Anterior cingulate cortex (tissue), 58 donors: ENCODE results near the gene ZNF700.
"Not testable (repeated sequence)": the region's sequence is repeated elsewhere in the genome, so short reads cannot be mapped to it uniquely, and the experiment has no call there.

Experiments used
- DNase-seq, 58 donors: peaks; one replicate each; lab custom pipeline; 2025; lab: John Stamatoyannopoulos, UW

The ZNF700 gene

DNA sequence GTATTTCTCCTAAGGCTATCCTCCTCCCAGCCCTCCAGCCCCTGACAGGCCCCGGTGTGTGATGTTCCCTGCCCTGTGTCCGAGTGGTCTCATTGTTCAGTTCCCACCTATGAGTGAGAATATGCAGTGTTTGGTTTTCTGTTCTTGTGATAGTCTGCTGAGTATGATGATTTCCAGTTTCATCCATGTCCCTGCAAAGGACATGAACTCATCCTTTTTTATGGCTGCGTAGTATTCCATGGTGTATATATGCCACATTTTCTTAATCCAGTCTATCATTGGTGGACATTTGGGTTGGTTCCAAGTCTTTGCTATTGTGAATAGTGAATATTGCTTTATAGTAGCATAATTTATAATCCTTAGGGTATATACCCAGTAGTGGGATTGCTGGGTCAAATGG, 10.9 kb downstream of the ZNF700 start:
- not testable (repeated sequence) for DNase-seq

DNA sequence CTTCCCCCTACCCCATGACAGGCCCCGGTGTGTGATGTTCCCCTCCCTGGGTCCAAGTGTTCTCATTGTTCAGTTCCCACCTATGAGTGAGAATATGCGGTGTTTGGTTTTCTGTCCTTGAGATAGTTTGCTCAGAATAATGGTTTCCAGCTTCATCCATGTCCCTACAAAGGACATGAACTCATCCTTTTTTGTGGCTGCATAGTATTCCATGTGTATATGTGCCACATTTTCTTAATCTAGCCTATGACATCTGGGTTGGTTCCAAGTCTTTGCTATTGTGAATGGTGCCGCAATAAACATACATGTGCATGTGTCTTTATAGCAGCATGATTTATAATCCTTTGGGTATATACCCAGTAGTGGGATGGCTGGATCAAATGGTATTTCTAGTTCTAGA, 13.5 kb downstream of the ZNF700 start:
- DNase-seq = not testable (repeated sequence)

DNA sequence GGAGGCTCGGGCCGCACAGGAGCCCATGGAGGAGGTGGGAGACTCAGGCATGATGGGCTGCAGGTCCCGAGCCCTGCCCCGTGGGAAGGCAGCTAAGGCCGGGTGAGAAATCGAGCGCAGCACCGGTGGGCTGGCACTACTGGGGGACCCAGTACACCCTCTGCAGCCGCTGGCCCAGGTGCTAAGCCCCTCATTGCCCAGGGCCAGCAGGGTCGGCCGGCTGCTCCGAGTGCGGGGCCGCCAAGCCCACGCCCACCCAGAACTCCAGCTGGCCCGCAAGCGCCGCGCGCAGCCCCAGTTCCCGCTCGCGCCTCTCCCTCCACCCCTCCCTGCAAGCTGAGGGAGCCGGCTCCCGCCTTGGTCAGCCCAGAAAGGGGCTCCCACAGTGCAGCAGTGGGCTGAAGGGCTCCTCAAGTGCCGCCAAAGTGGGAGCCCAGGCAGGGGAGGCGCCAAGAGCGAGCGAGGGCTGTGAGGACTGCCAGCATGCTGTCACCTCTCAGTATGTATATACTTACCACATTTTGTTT, 16.5 kb downstream of the ZNF700 start:
- DNase-seq = not testable (repeated sequence)

DNA sequence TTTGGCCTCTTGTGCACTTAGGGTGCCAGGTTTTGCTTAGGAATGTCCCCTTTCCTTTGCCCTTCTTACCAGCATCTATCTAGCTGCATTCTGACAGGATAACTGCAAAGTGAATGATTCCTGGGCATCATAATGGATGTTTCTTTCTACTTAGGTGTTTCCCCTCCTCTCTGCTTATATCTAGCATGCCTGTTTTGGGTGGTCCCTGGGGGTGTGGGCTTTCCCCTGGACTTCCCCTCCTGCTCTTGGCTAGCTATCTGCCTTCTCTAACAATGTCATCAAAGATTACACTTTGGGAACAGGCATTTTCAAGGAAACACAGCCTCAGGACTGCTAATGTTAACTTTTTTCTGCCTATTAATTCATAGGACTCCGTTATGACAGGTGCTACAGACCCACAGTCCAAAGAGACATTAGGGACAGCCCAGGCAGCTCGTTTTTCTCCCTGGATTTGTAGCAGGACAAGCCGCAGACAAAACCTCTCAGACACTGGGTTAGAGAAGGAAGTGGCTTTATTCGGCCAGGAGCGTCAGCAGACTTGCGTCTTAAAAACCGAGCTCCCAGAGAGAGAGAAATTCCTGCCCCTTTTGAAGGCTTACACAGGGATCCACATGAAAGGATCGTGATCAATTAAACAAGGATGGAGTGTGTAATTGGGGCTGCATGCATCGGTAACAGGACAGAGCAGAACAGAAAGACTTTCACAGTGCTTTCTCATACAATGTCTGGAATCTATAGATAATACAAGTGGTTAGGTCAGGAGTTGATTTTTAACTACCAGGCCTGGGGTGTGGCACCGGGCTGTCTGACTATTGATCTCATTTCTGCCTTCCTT, 17.3 kb downstream of the ZNF700 start:
- no peak for DNase-seq

DNA sequence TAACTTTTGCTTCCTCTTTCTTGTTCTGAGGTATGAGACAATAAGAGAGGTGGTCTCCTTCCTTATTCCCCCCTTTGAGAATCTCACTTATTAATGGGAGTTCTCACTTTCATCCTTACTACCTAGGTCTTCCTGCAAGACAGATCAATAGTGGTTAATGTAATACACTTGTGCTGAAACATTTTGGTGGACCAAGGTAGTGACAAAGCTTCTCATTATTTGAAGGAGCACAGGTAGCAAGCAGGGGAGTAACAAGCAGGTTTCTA, 17.9 kb downstream of the ZNF700 start:
- no peak for DNase-seq

DNA sequence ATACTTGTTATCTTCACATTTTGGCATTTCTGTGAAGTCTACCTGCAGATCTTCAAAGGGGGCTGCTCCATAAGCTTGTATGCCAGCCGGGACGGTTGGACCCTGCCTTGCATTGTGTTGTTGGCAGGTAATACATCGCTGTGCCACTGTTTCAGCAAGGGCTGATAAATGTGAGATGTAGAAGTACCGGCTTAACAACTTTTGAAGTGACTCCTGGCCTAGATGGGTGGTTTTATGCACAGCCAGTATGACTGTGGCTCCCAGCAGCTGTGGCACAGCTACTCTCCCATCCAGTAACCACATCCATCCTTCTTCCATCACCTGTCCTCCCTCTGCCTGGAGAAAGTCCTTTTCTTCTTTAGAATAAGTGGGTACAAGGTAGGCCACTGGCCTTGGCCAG, 19.7 kb downstream of the ZNF700 start:
- no peak for DNase-seq

DNA sequence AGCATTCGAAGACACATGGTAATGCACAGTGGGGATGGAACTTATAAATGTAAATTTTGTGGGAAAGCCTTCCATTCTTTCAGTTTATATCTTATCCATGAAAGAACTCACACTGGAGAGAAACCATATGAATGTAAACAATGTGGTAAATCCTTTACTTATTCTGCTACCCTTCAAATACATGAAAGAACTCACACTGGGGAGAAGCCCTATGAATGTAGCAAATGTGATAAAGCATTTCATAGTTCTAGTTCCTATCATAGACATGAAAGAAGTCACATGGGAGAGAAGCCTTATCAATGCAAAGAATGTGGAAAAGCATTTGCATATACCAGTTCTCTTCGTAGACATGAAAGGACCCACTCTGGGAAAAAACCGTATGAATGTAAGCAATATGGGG, 23.7 kb downstream of the ZNF700 start:
- DNase-seq = no peak

DNA sequence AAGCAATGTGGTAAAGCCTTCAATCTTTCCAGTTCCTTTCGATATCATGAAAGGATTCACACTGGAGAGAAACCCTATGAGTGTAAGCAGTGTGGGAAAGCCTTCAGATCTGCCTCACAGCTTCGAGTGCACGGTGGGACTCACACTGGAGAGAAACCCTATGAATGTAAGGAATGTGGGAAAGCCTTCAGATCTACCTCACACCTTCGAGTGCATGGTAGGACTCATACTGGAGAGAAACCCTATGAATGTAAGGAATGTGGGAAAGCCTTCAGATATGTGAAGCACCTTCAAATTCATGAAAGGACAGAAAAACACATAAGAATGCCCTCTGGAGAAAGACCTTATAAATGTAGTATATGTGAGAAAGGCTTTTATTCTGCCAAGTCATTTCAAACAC, 24.3 kb downstream of the ZNF700 start:
- no peak for DNase-seq

DNA sequence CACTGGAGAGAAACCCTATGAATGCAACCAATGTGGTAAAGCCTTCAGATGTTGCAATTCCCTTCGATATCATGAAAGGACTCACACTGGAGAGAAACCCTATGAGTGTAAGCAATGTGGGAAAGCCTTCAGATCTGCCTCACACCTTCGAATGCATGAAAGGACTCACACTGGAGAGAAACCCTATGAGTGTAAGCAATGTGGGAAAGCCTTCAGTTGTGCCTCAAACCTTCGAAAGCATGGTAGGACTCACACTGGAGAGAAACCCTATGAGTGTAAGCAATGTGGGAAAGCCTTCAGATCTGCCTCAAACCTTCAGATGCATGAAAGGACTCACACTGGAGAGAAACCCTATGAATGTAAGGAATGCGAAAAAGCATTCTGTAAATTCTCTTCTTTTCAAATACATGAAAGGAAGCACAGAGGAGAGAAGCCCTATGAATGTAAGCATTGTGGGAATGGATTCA, 24.7 kb downstream of the ZNF700 start:
- DNase-seq = not testable (repeated sequence)

DNA sequence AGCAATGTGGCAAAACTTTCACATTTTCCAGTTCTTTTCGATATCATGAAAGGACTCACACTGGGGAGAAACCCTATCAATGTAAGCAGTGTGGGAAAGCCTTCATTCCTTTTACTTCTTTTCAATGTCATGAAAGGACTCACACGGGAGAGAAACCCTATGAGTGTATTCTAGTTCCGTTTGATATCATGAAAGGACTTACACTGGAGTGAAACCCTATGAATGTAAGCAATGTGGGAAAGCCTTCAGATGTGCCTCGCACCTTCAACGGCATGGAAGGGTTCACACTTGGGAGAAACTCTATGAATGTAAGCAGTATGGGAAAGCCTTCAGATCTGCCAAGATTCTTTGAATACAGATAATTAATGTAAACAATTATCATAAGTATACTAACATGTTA, 25.4 kb downstream of the ZNF700 start:
- no peak for DNase-seq

DNA sequence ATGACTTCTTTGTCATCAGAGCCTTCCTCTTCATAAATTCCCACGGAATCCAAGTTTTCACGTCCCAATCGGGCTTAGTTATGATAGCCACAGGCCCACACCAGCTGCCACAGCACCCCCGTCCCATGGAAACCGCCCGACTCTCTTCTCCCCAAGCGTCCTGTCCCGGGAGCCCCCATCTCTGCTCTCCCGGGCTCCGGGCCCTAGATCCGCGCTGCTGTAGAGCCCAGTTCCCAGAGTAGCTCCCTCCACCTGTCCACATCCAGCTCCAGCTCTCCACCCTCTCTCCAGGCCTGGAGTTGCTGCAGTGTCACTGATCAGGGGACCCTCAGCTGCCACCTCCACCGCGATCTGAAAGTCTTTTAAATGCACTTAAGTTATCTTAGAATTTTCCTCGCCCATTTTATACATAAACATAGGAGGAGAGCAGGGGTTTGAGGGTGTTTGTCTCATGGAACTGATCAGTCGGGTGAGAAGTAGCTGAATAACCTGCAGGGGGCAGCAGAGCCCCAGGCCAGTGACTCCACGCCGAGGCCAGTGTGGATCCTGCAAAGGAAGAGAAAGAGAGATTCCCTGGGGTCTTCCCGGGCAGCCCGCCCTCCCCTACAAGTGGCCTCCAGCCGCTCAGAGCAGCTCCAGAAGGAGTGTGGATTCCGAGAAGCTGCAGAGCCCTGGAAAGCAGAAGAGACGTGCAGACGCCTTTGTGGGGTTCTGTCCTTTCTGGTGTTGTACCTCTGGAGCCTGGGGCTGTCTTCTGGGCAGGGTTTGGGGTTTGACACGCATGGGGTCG, 38.9 kb downstream of the ZNF700 start:
- peak in 54 of 58 donors; percentile 1 to 81 (median 46) for DNase-seq

DNA sequence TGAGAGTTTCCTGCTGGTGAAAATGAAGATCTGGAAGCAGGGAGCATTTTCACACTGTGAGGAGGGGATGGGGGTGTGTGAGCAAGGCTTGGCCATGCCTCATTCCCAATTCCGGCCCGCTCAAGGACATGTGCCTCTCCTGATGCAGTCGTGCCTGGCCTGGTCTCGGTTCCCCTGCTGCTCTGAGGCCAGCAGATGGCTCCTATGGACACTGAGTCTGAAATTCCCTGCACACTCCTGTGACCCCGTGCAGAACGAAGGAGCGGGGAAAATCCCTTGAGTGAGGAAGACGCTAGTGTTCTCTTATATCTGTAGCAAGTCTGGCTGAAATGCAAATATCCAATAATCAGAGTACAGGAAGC, 39.6 kb downstream of the ZNF700 start:
- DNase-seq = peak in 16 of 58 donors; percentile 36 to 74 (median 48)

DNA sequence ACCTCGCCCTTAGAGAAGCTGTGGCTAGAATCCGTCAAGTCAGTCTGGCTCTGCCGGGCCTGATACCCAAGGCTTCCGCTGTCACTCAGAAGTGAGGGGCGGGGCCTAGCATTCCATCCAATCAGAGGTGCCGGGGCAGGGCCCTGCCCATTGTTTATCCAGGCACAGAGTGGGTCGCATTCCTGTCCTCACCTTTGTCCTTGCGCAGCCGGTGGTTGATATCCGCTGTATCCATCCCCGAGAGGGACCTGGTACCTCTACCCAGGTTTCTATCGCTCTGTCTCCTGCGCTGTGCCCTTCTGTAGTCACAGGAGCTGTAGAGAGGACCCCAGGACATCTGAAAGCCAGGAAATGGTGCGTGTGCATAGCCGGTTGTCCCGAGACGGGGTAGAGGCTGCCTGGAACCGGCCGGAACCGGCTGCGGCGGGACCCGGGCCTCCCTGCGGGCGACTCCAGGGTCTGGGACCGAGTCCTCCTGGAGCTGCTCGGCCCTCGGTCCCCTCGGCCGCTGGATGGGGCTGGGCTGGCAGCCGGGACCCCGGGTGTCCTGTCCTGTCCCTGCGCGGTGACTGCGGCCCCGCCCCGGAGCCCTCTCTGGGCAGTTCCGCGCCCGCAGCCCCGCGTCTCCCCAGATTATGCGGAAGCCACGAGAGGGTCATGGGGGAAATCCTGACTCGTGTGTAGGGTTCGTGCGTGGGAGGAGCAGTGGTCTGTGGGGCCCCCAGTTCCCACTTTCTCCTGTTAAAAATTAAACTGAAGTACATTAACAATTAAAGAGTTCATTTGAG, 40.1 kb downstream of the ZNF700 start, which contains the start of gene ZNF763:
Gene ZNF763 (plus strand): TSS at position 183 of the 788 bp plus-strand sequence. CDS start 169 bp downstream, at position 352.
- peak; percentile 35 to 95 (median 86) for DNase-seq

DNA sequence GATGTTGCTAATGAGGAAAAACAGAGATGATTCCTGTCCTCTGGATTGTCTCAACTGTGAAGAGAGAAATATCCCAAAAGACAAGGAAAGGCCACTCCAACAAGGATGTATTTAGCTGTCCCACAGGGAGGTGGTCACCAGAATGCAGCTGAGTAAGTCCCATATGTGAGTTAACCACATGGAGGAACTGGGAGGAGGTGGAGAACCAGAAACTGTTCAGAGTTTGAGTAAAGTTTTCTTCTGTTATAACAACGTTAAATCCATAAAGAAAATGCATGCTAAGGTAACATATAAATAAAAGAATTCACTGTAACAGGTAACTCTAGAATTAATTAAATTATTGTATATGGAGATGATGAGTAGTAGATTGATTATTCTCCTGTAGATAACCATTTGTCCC, 45.3 kb downstream of the ZNF700 start:
- no peak for DNase-seq

DNA sequence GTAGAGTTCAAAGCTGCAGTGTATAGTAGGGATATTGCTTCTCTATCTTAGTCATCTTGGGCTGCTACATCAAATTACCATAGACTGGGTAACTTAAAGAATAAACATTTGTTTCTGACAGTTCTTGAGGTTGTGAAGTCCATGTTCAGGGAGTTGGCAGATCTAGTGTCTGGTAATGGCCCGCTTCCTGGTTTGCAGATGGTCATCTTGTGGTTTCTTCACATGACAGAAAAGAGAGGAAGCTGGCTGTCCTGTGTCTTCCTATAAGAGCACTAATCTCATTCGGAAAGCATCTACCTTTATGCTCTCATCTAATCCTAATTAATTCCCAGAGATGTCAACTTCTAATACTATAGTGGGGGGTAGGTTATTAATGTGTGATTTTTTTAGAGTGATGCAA, 46.1 kb downstream of the ZNF700 start:
- no peak for DNase-seq

DNA sequence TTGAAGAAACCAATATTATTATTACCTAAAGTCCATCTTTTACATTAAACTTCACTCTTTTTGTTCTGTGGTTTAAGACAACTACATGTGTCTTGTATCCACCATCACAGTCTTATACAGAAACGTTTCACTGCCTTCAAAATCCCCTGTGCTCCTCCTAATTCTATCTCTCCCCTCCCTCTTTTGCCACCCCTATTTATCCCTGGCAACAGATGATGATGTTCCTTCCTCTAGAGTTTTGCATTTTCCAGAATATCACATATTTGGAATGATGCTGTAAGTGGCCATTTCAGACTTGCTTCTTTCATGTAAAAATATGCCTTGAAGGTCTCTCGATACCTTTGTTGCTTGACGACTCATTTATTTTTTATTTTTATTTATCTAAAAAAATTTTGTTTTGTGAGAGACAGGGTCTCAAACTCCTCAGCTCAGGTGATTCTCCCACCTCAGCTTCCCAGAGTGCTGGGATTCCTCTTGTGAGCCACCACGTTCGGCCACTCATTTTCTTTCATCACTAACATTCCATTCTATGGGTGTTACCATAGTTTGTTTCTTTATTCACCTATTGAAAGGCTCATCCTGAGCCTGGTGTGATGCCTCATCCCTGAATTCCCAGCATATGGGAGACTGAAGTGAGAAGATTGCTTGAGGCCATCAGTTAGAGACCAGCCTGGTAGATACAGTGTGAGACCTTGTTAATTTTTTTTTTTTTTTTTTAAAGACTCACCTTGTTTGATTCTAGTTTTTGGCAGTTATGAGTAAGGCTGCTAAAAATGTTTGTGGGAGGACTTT, 48.3 kb downstream of the ZNF700 start:
- DNase-seq = no peak

DNA sequence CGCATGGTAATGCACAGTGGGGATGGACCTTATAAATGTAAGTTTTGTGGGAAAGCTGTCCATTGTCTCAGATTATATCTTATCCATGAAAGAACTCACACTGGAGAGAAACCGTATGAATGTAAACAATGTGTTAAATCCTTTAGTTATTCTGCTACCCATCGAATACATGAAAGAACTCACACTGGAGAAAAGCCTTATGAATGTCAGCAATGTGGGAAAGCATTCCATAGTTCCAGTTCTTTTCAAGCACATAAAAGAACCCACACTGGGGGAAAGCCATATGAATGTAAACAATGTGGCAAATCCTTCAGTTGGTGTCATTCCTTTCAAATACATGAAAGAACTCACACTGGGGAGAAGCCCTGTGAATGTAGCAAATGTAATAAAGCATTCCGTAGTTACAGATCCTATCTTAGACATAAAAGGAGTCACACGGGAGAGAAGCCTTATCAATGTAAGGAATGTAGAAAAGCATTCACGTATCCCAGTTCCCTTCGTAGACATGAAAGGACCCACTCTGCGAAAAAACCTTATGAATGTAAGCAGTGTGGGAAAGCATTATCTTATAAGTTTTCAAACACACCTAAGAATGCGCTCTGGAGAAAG, 53.7 kb downstream of the ZNF700 start:
- DNase-seq = no peak

DNA sequence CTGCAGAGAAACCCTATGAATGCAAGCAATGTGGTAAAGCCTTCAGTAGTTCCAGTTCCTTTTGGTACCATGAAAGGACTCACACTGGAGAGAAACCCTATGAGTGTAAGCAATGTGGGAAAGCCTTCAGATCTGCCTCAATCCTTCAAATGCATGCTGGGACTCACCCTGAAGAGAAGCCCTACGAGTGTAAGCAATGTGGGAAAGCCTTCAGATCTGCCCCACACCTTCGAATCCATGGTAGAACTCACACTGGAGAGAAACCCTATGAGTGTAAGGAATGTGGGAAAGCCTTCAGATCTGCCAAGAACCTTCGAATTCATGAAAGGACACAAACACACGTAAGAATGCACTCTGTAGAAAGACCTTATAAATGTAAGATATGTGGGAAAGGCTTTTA, 54.6 kb downstream of the ZNF700 start:
- no peak for DNase-seq

DNA sequence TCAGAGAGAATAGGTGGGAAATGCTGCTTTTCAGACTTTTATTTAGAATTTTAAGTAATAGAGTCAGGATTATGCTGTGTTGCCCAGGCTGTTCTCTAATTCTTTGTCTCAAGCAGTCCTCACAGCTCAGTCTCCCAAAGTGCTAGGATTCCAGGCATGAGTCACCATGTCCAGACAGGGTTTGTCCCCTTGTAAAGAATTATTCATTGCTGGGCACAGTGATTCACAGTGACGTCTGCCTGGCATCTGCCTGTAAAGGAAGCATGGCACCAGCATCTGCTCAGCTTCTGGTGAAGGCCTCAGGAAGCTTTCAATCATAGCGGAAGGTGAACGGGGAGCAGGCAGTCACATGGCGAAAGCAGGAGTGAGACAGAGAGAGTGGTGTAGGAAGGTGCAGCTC, 57.6 kb downstream of the ZNF700 start:
- no peak for DNase-seq

DNA sequence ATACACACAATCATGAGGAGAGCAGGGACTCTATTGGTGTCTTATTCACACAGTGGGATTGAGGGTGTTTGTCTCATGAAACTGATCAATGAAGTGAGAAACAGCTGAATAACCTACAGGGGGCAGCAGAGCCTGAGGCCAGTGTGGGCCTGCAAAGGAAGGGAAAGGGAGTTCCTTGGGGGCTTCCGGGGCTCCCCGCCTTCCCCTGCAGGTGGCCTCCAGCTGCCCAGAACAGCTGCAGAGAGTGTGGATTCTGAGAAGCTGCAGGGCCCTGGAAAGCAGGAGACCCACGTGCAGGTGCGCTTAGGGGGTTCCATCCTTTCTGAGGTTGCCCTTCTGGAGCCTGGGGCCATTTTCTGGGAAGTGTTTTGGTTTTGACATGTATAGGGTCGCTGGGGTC, 60.1 kb downstream of the ZNF700 start:
- DNase-seq = no peak
